Prostate gland (tissue), 2 donors: ENCODE results near the gene CLEC16A. TPM values are rescaled to one million over a fixed set of nuclear protein-coding genes. Genes with fewer than 3 reads are reported as not detected.

Experiments used
- DNase-seq: peaks from one replicate; pipeline ENCODE4 v3.0.0-alpha.2; 2019; ENCODE audit warnings: low spot score
- H3K27ac ChIP-seq, 2 donors: fragments of 200-600 bp; sonication (generic); 2 replicates each; pipeline ENCODE4 v1.5.1; 2017 to 2019
- H3K27me3 ChIP-seq: fragments of 200-600 bp; sonication (generic); replicated peaks from 2 replicates; pipeline ENCODE4 v1.5.1; 2019; ENCODE audit not compliant: insufficient read depth
- H3K36me3 ChIP-seq, 2 donors: fragments of 200-600 bp; sonication (generic); 1 replicate in 1 of 2; 2 replicates in 1 of 2; pipeline versions ENCODE4 v1.5.1 to v1.8.1; 2017 to 2019
- H3K4me1 ChIP-seq: fragments of 200-600 bp; sonication (generic); replicated peaks from 2 replicates; pipeline ENCODE4 v1.5.1; 2019
- H3K4me3 ChIP-seq, 2 donors: fragments of 200-600 bp; sonication (generic); 2 replicates each; pipeline ENCODE4 v1.5.1; 2017 to 2019
- H3K9me3 ChIP-seq: fragments of 200-600 bp; sonication (generic); 2 replicates; pipeline ENCODE4 v1.5.1; 2017
- CTCF ChIP-seq, 4 experiments: fragments of 200-600 bp in 2 of 4; fragments of 450-650 bp in 2 of 4; sonication (generic) in 2 of 4; IDR thresholded peaks; 1 replicate in 3 of 4; 2 replicates in 1 of 4; pipeline ENCODE4 v1.5.1; 2016 to 2019; ENCODE audit warnings: antibody characterized with exemption in 4 of 4, mild to moderate bottlenecking in 2 of 4, moderate library complexity in 2 of 4
- POLR2A ChIP-seq: fragments of 450-650 bp; IDR thresholded peaks from one replicate; pipeline ENCODE4 v1.6.1; 2016; ENCODE audit warnings: antibody characterized with exemption, mild to moderate bottlenecking
- POLR2AphosphoS5 ChIP-seq: sonication (generic); formaldehyde crosslinking; IDR thresholded peaks from one replicate; pipeline ENCODE4 v1.6.1; 2017; ENCODE audit warnings: antibody characterized with exemption
- WGBS: methylation state at CpG from one replicate; pipeline ENCODE4 v1.1.5; 2018; 5-methylcytosine and 5-hydroxymethylcytosine counted together
- intact Hi-C: fragments of 100-400 bp; cut with DNase I; formaldehyde crosslinking; loops from one replicate; pipeline ENCODE4 v1.14.2; 2022
- total RNA-seq, 2 donors: library from RNA; depleted of rRNA; stranded (reverse); fragments of >200 nt; gene quantifications; one replicate each; pipeline ENCODE4 v1.1.0, GENCODE V29; 2016

Gene CLEC16A
- total RNA-seq, 2 donors from 2014 or later = 26.1 to 52.2 TPM

GRCh38 chr16:11194913-11195312 lies 250.5 kb downstream of the CLEC16A start:
- DNase-seq = no peak
- Histone ChIP-seq H3K4me1 (no peaks in the 10 kb centered on the region), H3K27me3 (no peaks in the 10 kb centered on the region), H3K9me3 (no peaks in the 10 kb centered on the region), H3K4me3 (no peak overlapping the region), H3K27ac (no peak overlapping the region), H3K36me3 (no peaks in the 10 kb centered on the region)
- 96% methylated on average over 5 of the region's 5 CpGs for WGBS
- intact Hi-C loops = no loop called here
- TF ChIP-seq CTCF (IDR thresholded peaks at IDR 0.05) (no peak), POLR2A (no peak), POLR2AphosphoS5 (no peak)

- TF ChIP-seq POLR2AphosphoS5 = no peak
- TF ChIP-seq POLR2A = no peak
Measured at GRCh38 chr16:11196286-11196828, 252.0 kb downstream of the CLEC16A start.

GRCh38 chr16:11198375-11198774 lies 254.0 kb downstream of the CLEC16A start:
- Histone ChIP-seq H3K4me1 (no peaks in the 10 kb centered on the region), H3K36me3 (no peaks in the 10 kb centered on the region), H3K9me3 (no peaks in the 10 kb centered on the region), H3K27me3 (no peaks in the 10 kb centered on the region), H3K27ac (no peak overlapping the region), H3K4me3 (no peak overlapping the region)
- no peak for DNase-seq
- WGBS = 89% methylated on average over 5 of the region's 5 CpGs
- TF ChIP-seq CTCF (IDR thresholded peaks at IDR 0.05) (no peak), POLR2A (no peak), POLR2AphosphoS5 (no peak)
- intact Hi-C loops = no loop called here

More at GRCh38 chr16:11196286-11196828, 252.0 kb downstream of the CLEC16A start:
- no peak for DNase-seq
- no peak overlapping the region for H3K27ac ChIP-seq
- WGBS = 73% methylated on average over 3 of the region's 3 CpGs
- no peak overlapping the region for H3K4me3 ChIP-seq
- intact Hi-C loops = no loop called here
- no peaks in the 10 kb centered on the region for H3K4me1 ChIP-seq
- H3K36me3 ChIP-seq = no peaks in the 10 kb centered on the region
- no peaks in the 10 kb centered on the region for H3K27me3 ChIP-seq
- no peaks in the 10 kb centered on the region for H3K9me3 ChIP-seq

- DNase-seq = no peak
- WGBS = 61% methylated on average over 8 of the region's 8 CpGs
- Histone ChIP-seq H3K4me1 (no peaks in the 10 kb centered on the region), H3K9me3 (no peaks in the 10 kb centered on the region), H3K27ac (no peak overlapping the region), H3K4me3 (no peak overlapping the region), H3K36me3 (no peaks in the 10 kb centered on the region), H3K27me3 (no peaks in the 10 kb centered on the region)
- intact Hi-C loops = no loop called here
- TF ChIP-seq CTCF (IDR thresholded peaks at IDR 0.05) = no peak
- TF ChIP-seq POLR2AphosphoS5 = no peak
- TF ChIP-seq POLR2A = no peak
Measured at GRCh38 chr16:11198828-11199227, 254.5 kb downstream of the CLEC16A start.

- H3K27ac ChIP-seq = no peak overlapping the region
- no peaks in the 10 kb centered on the region for H3K9me3 ChIP-seq
- intact Hi-C loops = no loop called here
- TF ChIP-seq POLR2A (no peak), CTCF (IDR thresholded peaks at IDR 0.05) (no peak), POLR2AphosphoS5 (no peak)
- H3K36me3 ChIP-seq = no peaks in the 10 kb centered on the region
- no peak overlapping the region for H3K4me3 ChIP-seq
- no peak for DNase-seq
- no peaks in the 10 kb centered on the region for H3K4me1 ChIP-seq
- 95% methylated on average over 10 of the region's 10 CpGs for WGBS
- H3K27me3 ChIP-seq = no peaks in the 10 kb centered on the region
Measured at GRCh38 chr16:11200592-11200991, 256.2 kb downstream of the CLEC16A start.
